Subcutaneous adipose tissue (tissue), 4 donors: ENCODE data around the gene TECPR1. TPM values are rescaled to one million over a fixed set of nuclear protein-coding genes. Genes with fewer than 3 reads are reported as not detected.

Experiments used
- CTCF ChIP-seq: fragments of 450-650 bp; IDR thresholded peaks from one replicate; pipeline ENCODE4 v1.5.1; 2016; ENCODE audit warnings: low read depth, mild to moderate bottlenecking, control low read depth, antibody characterized with exemption, moderate library complexity
- total RNA-seq, 4 donors: library from RNA; depleted of rRNA; stranded (reverse); fragments of >200 nt; gene quantifications; one replicate each; pipeline ENCODE4 v1.1.0, GENCODE V29; 2016

Gene TECPR1
- total RNA-seq, 4 donors from 2014 or later = 9.7 to 36.2 (median 11.9) TPM

GRCh38 chr7:98225913-98226614 is 26.0 kb downstream of the TECPR1 start:
- no peak for TF ChIP-seq CTCF

- TF ChIP-seq CTCF = no peak
These were observed 27.3 kb downstream of the TECPR1 start for GRCh38 chr7:98224701-98225181.

- TF ChIP-seq CTCF = no peak
These were observed 27.9 kb downstream of the TECPR1 start for GRCh38 chr7:98223898-98224700.

GRCh38 chr7:98223351-98223897 is 28.6 kb downstream of the TECPR1 start:
- TF ChIP-seq CTCF = no peak

GRCh38 chr7:98222533-98223195 is 29.4 kb downstream of the TECPR1 start:
- TF ChIP-seq CTCF = no peak

- TF ChIP-seq CTCF = no peak
These were observed 30.2 kb downstream of the TECPR1 start for GRCh38 chr7:98221611-98222532.
